Left colon (tissue), 2 donors: Measurements from ENCODE around the gene HHIPL1. TPM values are rescaled to one million over a fixed set of nuclear protein-coding genes. Genes with fewer than 3 reads are reported as not detected.

Experiments used
- ATAC-seq: fragments of 200-7000 bp; cut with Tn5 transposase; one replicate; pipeline ENCODE4 v1.9.1; 2020; ENCODE audit warnings: mild to moderate bottlenecking, moderate library complexity
- DNase-seq, 2 donors: peaks; one replicate each; pipeline ENCODE4 v3.0.0-alpha.2; 2020
- intact Hi-C, 2 donors: fragments of 100-400 bp; cut with DNase I in 1 of 2; cut with micrococcal nuclease in 1 of 2; formaldehyde crosslinking; loops; one replicate each; pipeline versions ENCODE4 v1.11.2 to v1.14.0; 2022; cut with DNase I, micrococcal nuclease
- long read RNA-seq: library from polyadenylated mRNA; unstranded; transcript quantifications from one replicate; pipeline ENCODE4 v2.0.0, GENCODE V29; 2021
- total RNA-seq, 2 donors: library from RNA; stranded (reverse); fragmentation: NEBNext Ultra II Directional; extraction: Animal tissue kit (Norgen Biotek cat#: 25700); gene quantifications; one replicate each; pipeline ENCODE4 v1.2.1, GENCODE V29; 2021
- donor health status: DM: no; HTN: no; CAD: no.
- donor health status: DM: yes; HTN: yes; CAD: no.

The HHIPL1 gene
- total RNA-seq = 1 to 10 TPM in 1 of 2 donors, under 1 TPM in 1; 0.31 to 1.0 TPM
- long read RNA-seq, partial matches to known transcripts = 1 of 1 reads
- long read RNA-seq, other reads (novel, unspliced or antisense) = 0 of 1 reads

GRCh38 chr14:99644723-99645544 is at the start of gene HHIPL1:
TSS of gene HHIPL1 (plus strand) at chr14:99645129. CDS start at chr14:99645208, 79 bp downstream.
- DNase-seq = no peak
- intact Hi-C loops = no loop called here
- peak; percentile 37 for ATAC-seq

- peak; percentile 10 for ATAC-seq
- no peak for DNase-seq
- intact Hi-C loops = no loop called here
These were observed 49.4 kb upstream of the HHIPL1 start for GRCh38 chr14:99595524-99595923.

GRCh38 chr14:99596071-99596627 is 48.8 kb upstream of the HHIPL1 start:
- ATAC-seq = peak; percentile 77
- peak; percentile 48 to 78 for DNase-seq
- intact Hi-C loops = no loop called here

GRCh38 chr14:99596772-99597171 is 48.2 kb upstream of the HHIPL1 start:
- peak; percentile 71 for ATAC-seq
- DNase-seq = peak; percentile 61 to 83
- intact Hi-C loops = no loop called here

GRCh38 chr14:99597911-99598600 is 46.9 kb upstream of the HHIPL1 start:
- intact Hi-C loops = no loop called here
- no peak for DNase-seq

GRCh38 chr14:99598774-99599173 is 46.2 kb upstream of the HHIPL1 start:
- intact Hi-C loops = no loop called here
- ATAC-seq (no peak), DNase-seq (no peak)

More at GRCh38 chr14:99597911-99598600, 46.9 kb upstream of the HHIPL1 start:
- no peak for ATAC-seq

GRCh38 chr14:99599393-99599792 is 45.5 kb upstream of the HHIPL1 start:
- DNase-seq (no peak), ATAC-seq (no peak)
- intact Hi-C loops = no loop called here

- ATAC-seq (no peak), DNase-seq (no peak)
- intact Hi-C loops = no loop called here
These were observed 44.6 kb upstream of the HHIPL1 start for GRCh38 chr14:99600232-99600888.

GRCh38 chr14:99601361-99601831 is 43.5 kb upstream of the HHIPL1 start:
- intact Hi-C loops = no loop called here
- DNase-seq = no peak
- ATAC-seq = no peak

GRCh38 chr14:99602054-99602787 is 42.7 kb upstream of the HHIPL1 start:
- peak; percentile 52 for ATAC-seq
- intact Hi-C loops = no loop called here

GRCh38 chr14:99602788-99603415 is 42.0 kb upstream of the HHIPL1 start:
- intact Hi-C loops = no loop called here
- ATAC-seq (no peak), DNase-seq (peak in 1 of 2 donors; percentile 30)

More at GRCh38 chr14:99602054-99602787, 42.7 kb upstream of the HHIPL1 start:
- peak; percentile 73 to 79 for DNase-seq

GRCh38 chr14:99603471-99604277 is 41.3 kb upstream of the HHIPL1 start, which contains the start of gene CCDC85C:
TSS of gene CCDC85C (minus strand) at chr14:99604207. CDS start at chr14:99603959, 248 bp downstream.
- DNase-seq = peak in 1 of 2 donors; percentile 54
- ATAC-seq = no peak
- intact Hi-C loops = no loop called here

- DNase-seq (peak; percentile 92 to 94), ATAC-seq (peak; percentile 79)
- intact Hi-C loops = no loop called here
These were observed 40.6 kb upstream of the HHIPL1 start for GRCh38 chr14:99604278-99604765.

GRCh38 chr14:99604766-99605298 is 40.1 kb upstream of the HHIPL1 start:
- intact Hi-C loops = no loop called here
- DNase-seq = peak in 1 of 2 donors; percentile 62
- ATAC-seq = peak; percentile 39

- ATAC-seq = peak; percentile 28
- DNase-seq = peak; percentile 68 to 80
- intact Hi-C loops = no loop called here
These were observed 39.5 kb upstream of the HHIPL1 start for GRCh38 chr14:99605299-99605961.

GRCh38 chr14:99606359-99606758 is 38.6 kb upstream of the HHIPL1 start:
- ATAC-seq = no peak
- DNase-seq = no peak
- intact Hi-C loops = no loop called here
